ENCODE results near the gene TSHZ2.
"Not testable (repeated sequence)": the region's sequence is repeated elsewhere in the genome, so short reads cannot be mapped to it uniquely, and the experiment has no call there.

TSHZ2 gene

DNA sequence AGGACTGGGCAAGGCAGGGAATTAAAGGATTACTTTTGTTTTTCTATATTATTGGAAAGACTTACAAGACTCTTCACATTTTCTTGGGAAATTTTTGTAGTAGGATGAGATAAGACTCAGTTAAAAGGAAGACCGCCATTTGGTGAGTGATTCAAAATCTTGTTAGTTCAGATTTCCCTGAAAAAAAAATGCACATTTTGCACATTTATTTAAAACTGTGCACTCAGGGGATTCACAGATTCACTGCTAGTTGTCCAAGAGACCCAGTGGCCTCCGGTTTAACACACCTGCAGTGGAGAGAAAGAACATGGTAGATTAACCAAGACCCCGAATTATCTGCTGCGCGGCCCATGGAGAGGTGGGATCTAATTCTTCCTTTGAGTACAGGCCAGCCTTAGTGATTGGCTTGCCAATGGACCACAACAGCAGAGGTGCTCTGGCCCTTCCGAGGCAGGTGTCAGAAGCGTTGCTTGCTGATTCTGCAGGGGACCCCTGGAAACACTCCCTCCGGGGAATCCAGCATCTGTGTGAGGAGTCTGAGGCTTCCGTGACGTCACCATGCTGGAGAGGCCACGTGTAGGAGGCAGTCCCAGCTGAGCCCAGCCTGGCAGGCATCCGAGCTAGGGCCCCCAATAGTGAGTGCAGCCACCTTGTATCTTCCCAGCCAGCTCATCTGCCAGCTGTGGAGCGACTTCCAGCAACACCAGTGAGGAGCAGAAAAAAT, 552.6 kb downstream of the TSHZ2 start:
- DNase-seq (ENCODE audit: low spot score) (no peak), FAIRE-seq (no peak)

DNA sequence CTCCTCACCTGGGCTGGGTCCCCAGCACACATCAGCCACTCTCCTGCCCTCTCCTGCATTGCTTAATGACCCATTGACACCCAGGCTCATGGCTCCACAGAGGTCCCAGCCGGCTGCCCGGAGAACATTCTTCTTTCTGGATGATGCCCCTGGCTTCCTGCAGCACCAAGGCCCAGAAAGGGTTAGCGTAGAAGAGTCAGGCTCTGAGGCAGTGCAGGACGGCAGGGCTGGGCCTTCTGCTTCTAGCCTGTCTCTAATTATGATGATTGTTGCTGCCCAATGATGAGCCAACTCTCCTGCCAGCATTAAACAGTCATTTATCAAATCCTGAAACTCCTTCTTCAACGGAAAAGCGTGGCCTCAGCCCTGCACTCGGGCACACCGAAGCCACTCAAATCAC, 555.0 kb downstream of the TSHZ2 start:
- DNase-seq (ENCODE audit: low spot score) (no peak), FAIRE-seq (no peak)

DNA sequence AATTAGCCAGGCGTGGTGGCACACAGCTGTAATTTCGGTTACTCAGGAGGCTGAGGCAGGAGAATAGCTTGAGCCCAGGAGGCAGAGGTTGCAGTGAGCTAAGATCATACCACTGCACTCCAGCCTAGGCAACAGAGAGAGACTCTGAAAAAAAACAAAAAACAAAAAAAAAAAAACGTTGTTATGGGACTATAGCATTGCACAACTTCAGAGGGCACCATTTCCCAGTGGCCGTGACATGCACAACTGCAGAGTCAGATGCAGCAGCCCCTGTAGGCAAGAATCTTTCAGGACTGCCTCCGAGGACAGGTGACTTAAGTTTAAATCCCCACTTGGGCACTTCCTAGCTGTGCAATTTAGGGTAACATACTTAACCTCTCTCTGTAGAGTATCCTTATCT, 557.5 kb downstream of the TSHZ2 start:
- FAIRE-seq, result no peak
- DNase-seq (ENCODE audit: low spot score), result no peak

DNA sequence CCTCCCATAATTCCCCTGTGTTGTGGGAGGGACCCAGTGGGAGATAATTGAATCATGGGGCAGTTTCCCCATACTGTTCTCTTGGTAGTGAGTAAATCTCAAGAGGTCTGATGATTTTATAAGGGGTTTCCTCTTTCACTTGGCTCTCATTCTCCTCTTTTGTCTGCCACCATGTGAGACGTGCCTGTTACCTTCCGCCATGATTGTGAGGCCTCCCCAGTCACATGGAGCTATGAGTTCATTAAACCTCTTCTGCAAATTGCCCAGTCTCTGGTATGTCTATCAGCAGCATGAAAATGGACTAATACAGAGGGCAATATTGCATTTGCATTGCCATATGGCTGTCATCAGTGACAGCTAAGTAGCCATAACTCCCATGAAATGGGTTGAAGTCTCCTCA, 558.3 kb downstream of the TSHZ2 start:
- no peak for FAIRE-seq
- no peak for DNase-seq (ENCODE audit: low spot score)

DNA sequence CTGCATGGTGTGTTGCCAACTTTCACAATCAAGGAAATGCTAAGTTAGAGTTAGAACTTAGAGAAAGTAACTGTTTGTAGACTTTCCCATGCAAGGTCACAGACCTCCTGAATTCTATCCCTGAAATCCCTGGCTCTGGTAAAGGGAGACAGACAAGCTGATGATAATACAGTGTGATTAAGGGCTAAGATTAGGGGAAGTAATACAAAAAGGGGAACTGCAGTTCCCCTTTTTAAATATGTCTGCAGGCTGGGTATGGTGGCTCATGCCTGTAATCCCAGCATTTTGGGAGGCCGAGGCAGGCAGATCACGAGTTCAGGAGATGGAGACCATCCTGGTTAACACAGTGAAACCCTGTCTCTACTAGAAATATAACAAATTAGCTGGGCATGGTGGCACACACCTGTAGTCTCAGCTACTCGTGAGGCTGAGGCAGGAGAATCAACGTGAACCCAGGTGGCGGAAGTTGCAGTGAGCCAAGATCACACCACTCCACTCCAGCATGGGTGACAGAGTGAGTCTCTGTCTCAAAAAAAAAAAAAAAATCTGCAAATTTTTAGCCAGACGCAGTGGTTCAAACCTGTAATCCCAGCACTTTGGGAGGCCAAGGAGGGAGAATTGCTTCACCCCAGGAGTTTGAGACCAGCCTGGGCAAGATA, 560.6 kb downstream of the TSHZ2 start:
- FAIRE-seq; DNase-seq (ENCODE audit: low spot score): not testable (repeated sequence)

DNA sequence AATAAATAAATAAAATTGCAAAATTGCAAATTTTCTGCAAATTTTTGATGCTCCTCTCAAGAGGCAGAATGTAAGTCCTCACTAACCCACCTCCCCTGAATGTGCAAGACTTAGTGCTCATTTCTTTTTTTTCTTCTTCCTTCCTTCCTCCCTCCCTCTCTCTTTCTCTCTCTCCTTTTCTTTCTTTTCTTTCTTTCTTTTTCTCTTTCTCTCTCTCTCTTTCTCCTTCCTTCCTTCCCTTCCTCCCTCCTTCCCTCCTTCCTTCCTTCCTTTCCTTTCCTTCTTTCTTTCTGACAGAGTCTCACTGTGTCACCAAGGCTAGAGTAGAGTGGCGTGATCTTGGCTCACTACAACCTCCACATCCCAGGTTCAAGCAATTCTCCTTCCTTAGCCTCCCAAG, 561.3 kb downstream of the TSHZ2 start:
- FAIRE-seq (no peak), DNase-seq (ENCODE audit: low spot score) (no peak)

DNA sequence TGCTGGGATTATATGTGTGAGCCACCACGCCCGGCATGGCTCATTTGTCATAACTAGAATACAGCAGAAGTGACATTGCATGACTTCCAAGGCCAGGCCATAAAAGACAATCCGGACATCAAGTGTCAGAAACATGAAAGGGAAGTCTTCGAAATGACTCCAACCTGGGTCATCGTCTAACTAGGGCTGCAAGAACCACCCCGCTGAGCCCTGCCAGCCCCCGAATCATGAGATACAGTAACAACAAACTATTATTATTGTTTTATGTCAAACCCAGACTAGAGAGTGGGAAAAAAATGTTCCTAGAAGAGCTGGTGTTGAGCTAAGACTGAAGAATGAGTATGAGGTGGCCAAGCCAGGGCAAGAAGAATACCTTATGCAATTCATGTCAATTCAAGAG, 561.9 kb downstream of the TSHZ2 start:
- DNase-seq (ENCODE audit: low spot score) (no peak), FAIRE-seq (no peak)

DNA sequence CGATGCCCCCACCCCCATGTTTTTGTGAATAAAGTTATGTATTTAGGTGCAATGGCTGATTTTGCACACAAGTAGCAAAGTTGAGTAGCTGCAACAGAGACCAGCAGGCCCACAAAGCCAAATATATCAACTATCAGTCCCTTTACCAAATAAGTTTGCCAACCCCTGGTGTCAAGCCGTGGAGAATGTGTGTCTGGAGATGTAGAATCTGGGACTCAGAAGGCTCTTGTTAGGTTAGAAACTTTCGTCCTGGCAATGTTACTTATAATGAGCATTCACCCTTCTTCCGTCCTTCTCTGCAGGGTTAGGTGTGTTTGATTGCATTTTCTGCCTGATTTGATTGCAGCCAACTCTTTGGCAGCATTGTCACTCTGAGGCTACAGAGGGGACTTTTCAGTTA, 563.7 kb downstream of the TSHZ2 start:
- no peak for DNase-seq (ENCODE audit: low spot score)
- FAIRE-seq, result no peak

DNA sequence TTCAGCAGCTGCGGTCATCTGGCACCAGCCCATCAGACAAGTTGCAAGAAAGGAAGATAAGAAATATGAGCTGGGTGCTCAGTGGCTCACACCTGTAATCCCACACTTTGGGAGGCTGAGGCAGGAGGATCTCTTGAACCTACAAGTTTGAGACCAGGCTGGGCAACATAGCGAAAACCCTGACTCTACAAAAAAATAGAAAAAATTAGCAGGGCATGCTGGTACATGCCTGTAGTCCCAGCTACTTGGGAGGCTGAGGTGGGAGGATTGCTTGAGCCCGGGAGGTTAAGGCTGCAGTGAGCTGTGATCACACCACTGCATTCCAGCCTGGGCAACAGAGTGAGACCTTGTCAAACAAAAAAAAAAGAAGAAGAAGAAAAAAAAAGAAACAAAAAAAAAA, 564.2 kb downstream of the TSHZ2 start:
- FAIRE-seq; DNase-seq (ENCODE audit: low spot score): not testable (repeated sequence)

DNA sequence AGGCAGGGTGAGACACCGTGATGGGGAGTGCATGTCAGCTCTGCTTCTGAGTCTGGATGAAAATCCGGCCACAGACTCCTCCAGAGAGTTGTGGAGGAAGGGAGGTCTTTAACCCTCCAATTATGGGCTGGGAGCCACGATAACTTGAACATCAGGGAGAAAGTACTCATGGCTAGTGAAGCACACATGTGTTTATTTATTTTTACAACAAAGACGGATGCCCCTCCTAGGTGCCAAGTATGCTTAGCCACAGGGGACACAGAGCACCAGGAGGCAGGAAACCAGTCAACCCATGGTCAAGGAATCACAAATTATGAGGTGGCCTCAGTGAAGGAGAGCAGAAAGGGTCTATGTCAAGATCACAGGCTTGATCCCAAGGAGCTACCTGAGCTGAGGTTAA, 567.4 kb downstream of the TSHZ2 start:
- DNase-seq (ENCODE audit: low spot score) (no peak), FAIRE-seq (no peak)

Measured in urothelium cell line (cell line).